ENCODE results near the gene CEP44.
A peak's percentile ranks its signal among the peaks of the same experiment; 100 is the strongest.

Gene CEP44

DNA sequence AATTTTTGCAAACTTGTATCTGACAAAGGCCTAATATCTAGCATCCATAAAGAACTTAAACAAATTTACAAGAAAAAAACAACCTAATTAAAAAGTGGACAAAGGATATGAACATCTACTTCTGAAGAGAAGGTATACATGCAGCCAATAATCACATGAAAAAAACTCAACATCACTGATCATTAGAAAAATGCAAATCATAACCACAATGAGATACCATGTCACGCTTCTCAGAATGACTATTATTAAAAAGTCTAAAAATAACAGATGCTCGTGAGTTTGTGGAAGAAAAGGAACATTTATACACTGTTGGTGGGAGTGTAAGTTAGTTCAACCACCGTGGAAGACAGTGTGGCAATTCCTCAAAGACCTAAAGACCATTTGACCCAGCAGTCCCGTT, 24.0 kb downstream of the CEP44 start:
- TF ChIP-seq, protein P1, sequence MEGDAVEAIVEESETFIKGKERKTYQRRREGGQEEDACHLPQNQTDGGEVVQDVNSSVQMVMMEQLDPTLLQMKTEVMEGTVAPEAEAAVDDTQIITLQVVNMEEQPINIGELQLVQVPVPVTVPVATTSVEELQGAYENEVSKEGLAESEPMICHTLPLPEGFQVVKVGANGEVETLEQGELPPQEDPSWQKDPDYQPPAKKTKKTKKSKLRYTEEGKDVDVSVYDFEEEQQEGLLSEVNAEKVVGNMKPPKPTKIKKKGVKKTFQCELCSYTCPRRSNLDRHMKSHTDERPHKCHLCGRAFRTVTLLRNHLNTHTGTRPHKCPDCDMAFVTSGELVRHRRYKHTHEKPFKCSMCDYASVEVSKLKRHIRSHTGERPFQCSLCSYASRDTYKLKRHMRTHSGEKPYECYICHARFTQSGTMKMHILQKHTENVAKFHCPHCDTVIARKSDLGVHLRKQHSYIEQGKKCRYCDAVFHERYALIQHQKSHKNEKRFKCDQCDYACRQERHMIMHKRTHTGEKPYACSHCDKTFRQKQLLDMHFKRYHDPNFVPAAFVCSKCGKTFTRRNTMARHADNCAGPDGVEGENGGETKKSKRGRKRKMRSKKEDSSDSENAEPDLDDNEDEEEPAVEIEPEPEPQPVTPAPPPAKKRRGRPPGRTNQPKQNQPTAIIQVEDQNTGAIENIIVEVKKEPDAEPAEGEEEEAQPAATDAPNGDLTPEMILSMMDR (IDR thresholded peaks at IDR 0.05; ENCODE audit: low read depth, low read length, missing control alignments), result no peak
- DNase-seq, result no peak
- in situ Hi-C loops (cut with HindIII; ENCODE audit: low pct_ligation_motif_present, low sequenced_read_pairs), result no loop called here
- H3K4me3 ChIP-seq (ENCODE audit: low read depth, low read length), result no peak overlapping the region
- no peak overlapping the region for H3K27ac ChIP-seq
- H3K27me3 ChIP-seq (replicated peaks), result no peaks in the 10 kb centered on the region
- H3K36me3 ChIP-seq (replicated peaks), result no peaks in the 10 kb centered on the region

DNA sequence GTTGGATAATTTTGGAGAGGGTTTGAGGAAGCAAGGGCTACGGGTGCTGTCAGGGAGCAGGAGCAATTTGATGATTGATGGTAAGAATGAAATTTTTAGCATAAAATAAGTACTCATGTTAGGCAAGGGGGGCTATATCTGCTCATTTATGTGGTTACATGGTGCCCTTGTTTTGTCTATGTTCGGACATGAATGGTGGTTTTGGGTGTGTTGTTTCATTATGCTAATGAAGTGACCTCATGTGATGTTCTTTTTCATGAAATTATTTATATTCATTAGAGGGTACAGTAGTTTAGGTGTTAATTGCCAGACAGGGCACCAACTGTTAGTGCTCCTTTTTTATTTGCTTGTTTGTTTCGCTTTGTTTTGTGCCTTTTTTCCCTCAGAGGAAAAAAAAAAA, 29.3 kb downstream of the CEP44 start:
- in situ Hi-C loops (cut with HindIII; ENCODE audit: low pct_ligation_motif_present, low sequenced_read_pairs), result no loop called here
- DNase-seq, result no peak
- TF ChIP-seq, protein P1 (IDR thresholded peaks at IDR 0.05; ENCODE audit: low read depth, low read length, missing control alignments), result no peak
- H3K36me3 ChIP-seq (replicated peaks), result no peaks in the 10 kb centered on the region
- H3K27me3 ChIP-seq (replicated peaks), result no peaks in the 10 kb centered on the region
- H3K4me3 ChIP-seq (ENCODE audit: low read depth, low read length), result no peak overlapping the region
- H3K27ac ChIP-seq, result no peak overlapping the region

DNA sequence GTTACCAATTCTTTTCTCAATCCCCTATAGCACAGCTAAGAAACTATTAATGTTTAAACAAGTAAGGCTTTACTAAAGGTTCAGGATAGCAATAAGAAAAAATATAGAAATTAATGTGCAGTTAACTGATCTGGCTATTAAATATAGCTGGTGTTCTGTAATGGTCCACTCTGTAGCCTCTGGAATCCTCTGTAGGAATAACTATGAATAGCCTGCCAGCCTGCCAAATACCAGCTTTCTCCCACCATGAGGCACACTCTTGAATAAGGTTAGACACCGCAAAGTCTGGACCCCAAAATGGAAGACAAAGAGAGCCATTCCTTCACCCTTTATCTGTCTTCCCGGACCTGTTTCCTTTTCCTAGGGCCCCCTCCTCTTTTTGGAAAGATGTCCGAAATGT, 30.6 kb downstream of the CEP44 start:
- TF ChIP-seq, protein P1 (IDR thresholded peaks at IDR 0.05; ENCODE audit: low read depth, low read length, missing control alignments), result no peak
- no peak for DNase-seq
- no peaks in the 10 kb centered on the region for H3K27me3 ChIP-seq (replicated peaks)
- H3K27ac ChIP-seq, result no peak overlapping the region
- H3K36me3 ChIP-seq (replicated peaks), result no peaks in the 10 kb centered on the region
- no peak overlapping the region for H3K4me3 ChIP-seq (ENCODE audit: low read depth, low read length)
- in situ Hi-C loops (cut with HindIII; ENCODE audit: low pct_ligation_motif_present, low sequenced_read_pairs), result no loop called here

DNA sequence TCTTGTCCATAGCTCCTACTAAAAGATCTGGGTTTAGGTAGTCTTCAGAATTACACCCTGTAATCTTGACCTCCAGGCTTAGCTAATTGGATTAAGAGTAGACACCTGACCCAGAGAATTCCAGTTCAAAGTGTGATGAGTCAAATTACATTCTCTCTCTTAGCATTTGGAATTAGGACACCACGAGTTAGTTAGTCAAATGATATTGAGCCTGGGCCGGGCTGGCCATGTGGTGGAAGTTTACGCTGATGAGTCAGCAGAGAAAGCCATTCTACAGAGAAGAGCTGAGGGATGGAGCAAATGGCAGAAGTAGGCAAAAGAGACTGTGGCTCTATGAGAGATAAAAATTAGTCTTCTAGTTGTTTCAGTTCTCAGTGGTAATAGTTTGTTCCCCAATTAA, 31.1 kb downstream of the CEP44 start:
- no peak overlapping the region for H3K27ac ChIP-seq
- TF ChIP-seq, protein P1 (IDR thresholded peaks at IDR 0.05; ENCODE audit: low read depth, low read length, missing control alignments), result no peak
- H3K27me3 ChIP-seq (replicated peaks), result no peaks in the 10 kb centered on the region
- no peak overlapping the region for H3K4me3 ChIP-seq (ENCODE audit: low read depth, low read length)
- DNase-seq, result peak; percentile 42
- H3K36me3 ChIP-seq (replicated peaks), result no peaks in the 10 kb centered on the region
- in situ Hi-C loops (cut with HindIII; ENCODE audit: low pct_ligation_motif_present, low sequenced_read_pairs), result no loop called here

DNA sequence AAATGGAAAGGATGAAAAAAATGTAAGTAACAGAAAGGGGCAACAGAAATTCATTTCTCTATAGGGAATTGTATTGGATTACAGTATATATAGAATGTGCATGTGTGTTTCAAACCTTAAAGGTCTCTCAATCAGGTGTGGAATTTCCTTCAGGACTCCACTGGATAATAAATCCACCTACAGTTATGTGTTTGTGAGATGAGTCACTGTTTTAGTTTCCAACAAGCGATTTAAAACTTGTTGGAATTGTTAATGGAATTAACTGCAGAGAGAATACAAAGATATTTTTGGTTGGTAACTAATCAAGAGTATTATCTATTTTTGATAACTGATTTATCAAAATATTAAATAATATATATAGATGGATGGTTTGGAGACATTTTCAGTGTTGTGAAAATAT, 32.8 kb downstream of the CEP44 start:
- DNase-seq, result no peak
- in situ Hi-C loops (cut with HindIII; ENCODE audit: low pct_ligation_motif_present, low sequenced_read_pairs), result no loop called here
- TF ChIP-seq, protein P1 (IDR thresholded peaks at IDR 0.05; ENCODE audit: low read depth, low read length, missing control alignments), result no peak
- no peaks in the 10 kb centered on the region for H3K36me3 ChIP-seq (replicated peaks)
- no peak overlapping the region for H3K4me3 ChIP-seq (ENCODE audit: low read depth, low read length)
- H3K27me3 ChIP-seq (replicated peaks), result no peaks in the 10 kb centered on the region
- no peak overlapping the region for H3K27ac ChIP-seq

DNA sequence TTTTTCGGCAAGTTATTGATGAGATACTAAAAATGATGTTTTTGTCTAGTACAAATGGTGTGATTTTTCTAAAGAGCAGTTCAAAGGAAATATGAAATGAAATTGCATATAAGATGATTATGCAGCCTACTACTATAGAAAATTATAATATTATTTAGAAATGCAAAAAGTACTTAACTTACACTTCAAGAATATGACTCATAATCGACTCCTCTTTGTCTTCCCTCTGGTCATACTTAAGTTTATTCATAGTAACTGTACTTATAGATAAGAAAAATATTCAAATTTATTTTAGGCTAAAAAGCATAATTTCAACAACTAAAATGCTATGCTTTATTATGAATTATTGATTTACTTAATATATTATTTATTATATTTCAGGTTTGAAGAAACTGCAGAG, 33.2 kb downstream of the CEP44 start:
- TF ChIP-seq, protein P1 (IDR thresholded peaks at IDR 0.05; ENCODE audit: low read depth, low read length, missing control alignments), result no peak
- Histone ChIP-seq H3K36me3 (replicated peaks) (no peaks in the 10 kb centered on the region), H3K27ac (no peak overlapping the region), H3K27me3 (replicated peaks) (no peaks in the 10 kb centered on the region), H3K4me3 (ENCODE audit: low read depth, low read length) (no peak overlapping the region)
- in situ Hi-C loops (cut with HindIII; ENCODE audit: low pct_ligation_motif_present, low sequenced_read_pairs), result no loop called here
- DNase-seq, result no peak
